ENCODE measurements around the gene SLC22A5. TPM values are rescaled to one million over a fixed set of nuclear protein-coding genes. Genes with fewer than 3 reads are reported as not detected.
A peak's percentile ranks its signal among the peaks of the same experiment; 100 is the strongest.

SLC22A5 gene
- total and polyA plus RNA-seq, 11 donors: 7.5 to 50.1 (median 13.5) TPM

- Histone ChIP-seq H3K36me3 (peaks cover 0 to 6% (median 0%) of the 10 kb centered on the region in 9 donors), H3K4me3 (peak overlapping the region; percentile 66 to 90 (median 78)), H3K9me3 (no peaks in the 10 kb centered on the region), H3K27ac (peak overlapping the region; percentile 64 to 94 (median 88)), H3K27me3 (no peaks in the 10 kb centered on the region), H3K4me1 (peaks cover 0 to 36% (median 21%) of the 10 kb centered on the region in 12 donors)
- 22 to 36% (median 23%) methylated on average over 22 to 34 of the region's 34 CpGs for WGBS, 4 donors
- intact Hi-C loops (cut with DNase I): loop anchor here in 2 of 10 donors (5.0 to 10.0 kb wide), 2 partner anchors 98 to 444 kb away; partner anchors contain the start of gene SOWAHA (in 1 of the 2)
- TF ChIP-seq POLR2A (IDR thresholded peaks at IDR 0.05) (no peak), CTCF (IDR thresholded peaks at IDR 0.05) (no peak)
- ATAC-seq (peak in 3 of 4 donors; percentile 7 to 23 (median 7)), DNase-seq (no peak)
Measured at GRCh38 chr5:132370181-132370970, 866 bp downstream of the SLC22A5 start.

- peak; percentile 7 to 42 (median 40) for ATAC-seq
- WGBS, 4 donors: 68 to 92% (median 75%) methylated on average over 19 of the region's 19 CpGs
- intact Hi-C loops (cut with DNase I): loop anchor here in 2 of 10 donors (5.0 to 10.0 kb wide), 2 partner anchors 99 to 444 kb away; partner anchors contain the start of gene SOWAHA (in 1 of the 2)
- peak in 1 of 5 donors; percentile 62 for DNase-seq
- Histone ChIP-seq H3K4me3 (peak overlapping the region in 10 of 12 donors; percentile 66 to 90 (median 75)), H3K36me3 (peaks cover 0 to 3% (median 0%) of the 10 kb centered on the region in 9 donors), H3K9me3 (no peaks in the 10 kb centered on the region), H3K27me3 (no peaks in the 10 kb centered on the region), H3K27ac (peak overlapping the region in 9 of 12 donors; percentile 82 to 94 (median 91)), H3K4me1 (peaks cover 0 to 43% (median 21%) of the 10 kb centered on the region in 12 donors)
- no peak for TF ChIP-seq CTCF (IDR thresholded peaks at IDR 0.05)
- no peak for TF ChIP-seq POLR2A (IDR thresholded peaks at IDR 0.05)
Measured at GRCh38 chr5:132370971-132371602, 1.6 kb downstream of the SLC22A5 start.

GRCh38 chr5:132371603-132371994, 2.1 kb downstream of the SLC22A5 start:
- intact Hi-C loops (cut with DNase I): loop anchor here in 2 of 10 donors (5.0 to 10.0 kb wide), 2 partner anchors 99 to 443 kb away; partner anchors contain the start of gene SOWAHA (in 1 of the 2)

More at GRCh38 chr5:132371603-132371994, 2.1 kb downstream of the SLC22A5 start:
- DNase-seq (no peak), ATAC-seq (no peak)
- Histone ChIP-seq H3K4me1 (peaks cover 0 to 47% (median 21%) of the 10 kb centered on the region in 12 donors), H3K4me3 (peak overlapping the region in 4 of 12 donors; percentile 66 to 73 (median 70)), H3K9me3 (no peaks in the 10 kb centered on the region), H3K27ac (peak overlapping the region in 4 of 12 donors; percentile 88 to 93 (median 92)), H3K27me3 (no peaks in the 10 kb centered on the region), H3K36me3 (no peaks in the 10 kb centered on the region)
- WGBS, 4 donors: 83 to 94% (median 91%) methylated on average over 5 of the region's 5 CpGs
- TF ChIP-seq CTCF (IDR thresholded peaks at IDR 0.05): no peak

All from heart left ventricle (tissue), 16 donors.